ENCODE measurements around the gene CENPS. TPM values are rescaled to one million over a fixed set of nuclear protein-coding genes. Genes with fewer than 3 reads are reported as not detected.

The CENPS gene
- total and polyA plus RNA-seq, 9 of the 15 experiments (the other 6 are each of a cell fraction or from before 2014, with no cell fraction given): 10.2 to 36.0 (median 26.0) TPM

DNA sequence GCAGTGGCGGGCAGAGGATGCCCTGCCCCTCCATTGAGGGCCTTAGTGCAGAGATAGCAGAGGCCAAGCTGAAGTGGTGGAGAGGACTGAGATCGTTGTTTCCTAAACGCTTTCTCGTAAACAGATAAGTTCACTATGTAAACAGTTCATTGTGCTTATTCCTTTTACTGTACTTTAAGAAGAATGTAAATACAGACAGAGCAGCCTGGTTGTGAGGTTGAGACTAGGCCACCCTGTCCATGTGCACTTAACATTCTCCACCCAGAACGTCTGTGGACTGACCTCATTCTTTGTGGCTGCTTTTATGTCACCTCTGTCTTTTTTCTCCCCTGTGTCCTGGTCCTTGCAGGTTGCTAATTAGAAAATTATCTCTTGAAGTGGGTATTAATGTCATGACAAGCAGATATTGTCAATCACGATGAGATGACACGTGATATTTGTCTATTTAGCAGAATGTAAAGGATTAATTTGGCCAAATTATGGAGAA lies 8.5 kb downstream of the CENPS start (continued):
- TF ChIP-seq, protein P1, sequence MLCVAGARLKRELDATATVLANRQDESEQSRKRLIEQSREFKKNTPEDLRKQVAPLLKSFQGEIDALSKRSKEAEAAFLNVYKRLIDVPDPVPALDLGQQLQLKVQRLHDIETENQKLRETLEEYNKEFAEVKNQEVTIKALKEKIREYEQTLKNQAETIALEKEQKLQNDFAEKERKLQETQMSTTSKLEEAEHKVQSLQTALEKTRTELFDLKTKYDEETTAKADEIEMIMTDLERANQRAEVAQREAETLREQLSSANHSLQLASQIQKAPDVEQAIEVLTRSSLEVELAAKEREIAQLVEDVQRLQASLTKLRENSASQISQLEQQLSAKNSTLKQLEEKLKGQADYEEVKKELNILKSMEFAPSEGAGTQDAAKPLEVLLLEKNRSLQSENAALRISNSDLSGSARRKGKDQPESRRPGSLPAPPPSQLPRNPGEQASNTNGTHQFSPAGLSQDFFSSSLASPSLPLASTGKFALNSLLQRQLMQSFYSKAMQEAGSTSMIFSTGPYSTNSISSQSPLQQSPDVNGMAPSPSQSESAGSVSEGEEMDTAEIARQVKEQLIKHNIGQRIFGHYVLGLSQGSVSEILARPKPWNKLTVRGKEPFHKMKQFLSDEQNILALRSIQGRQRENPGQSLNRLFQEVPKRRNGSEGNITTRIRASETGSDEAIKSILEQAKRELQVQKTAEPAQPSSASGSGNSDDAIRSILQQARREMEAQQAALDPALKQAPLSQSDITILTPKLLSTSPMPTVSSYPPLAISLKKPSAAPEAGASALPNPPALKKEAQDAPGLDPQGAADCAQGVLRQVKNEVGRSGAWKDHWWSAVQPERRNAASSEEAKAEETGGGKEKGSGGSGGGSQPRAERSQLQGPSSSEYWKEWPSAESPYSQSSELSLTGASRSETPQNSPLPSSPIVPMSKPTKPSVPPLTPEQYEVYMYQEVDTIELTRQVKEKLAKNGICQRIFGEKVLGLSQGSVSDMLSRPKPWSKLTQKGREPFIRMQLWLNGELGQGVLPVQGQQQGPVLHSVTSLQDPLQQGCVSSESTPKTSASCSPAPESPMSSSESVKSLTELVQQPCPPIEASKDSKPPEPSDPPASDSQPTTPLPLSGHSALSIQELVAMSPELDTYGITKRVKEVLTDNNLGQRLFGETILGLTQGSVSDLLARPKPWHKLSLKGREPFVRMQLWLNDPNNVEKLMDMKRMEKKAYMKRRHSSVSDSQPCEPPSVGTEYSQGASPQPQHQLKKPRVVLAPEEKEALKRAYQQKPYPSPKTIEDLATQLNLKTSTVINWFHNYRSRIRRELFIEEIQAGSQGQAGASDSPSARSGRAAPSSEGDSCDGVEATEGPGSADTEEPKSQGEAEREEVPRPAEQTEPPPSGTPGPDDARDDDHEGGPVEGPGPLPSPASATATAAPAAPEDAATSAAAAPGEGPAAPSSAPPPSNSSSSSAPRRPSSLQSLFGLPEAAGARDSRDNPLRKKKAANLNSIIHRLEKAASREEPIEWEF (CRISPR knock-in tag; IDR thresholded peaks at IDR 0.05): no peak
- TF ChIP-seq SIN3A (IDR thresholded peaks at IDR 0.05; ENCODE audit: borderline replicate concordance in 2 of 2, control insufficient read depth in 1 of 2, low read depth in 2 of 2, low read length in 2 of 2): no peak
- TF ChIP-seq ZNF239 (CRISPR knock-in tag; IDR thresholded peaks at IDR 0.05): no peak
- TF ChIP-seq ZNF217 (CRISPR knock-in tag; IDR thresholded peaks at IDR 0.05): no peak
- TF ChIP-seq HCFC1 (IDR thresholded peaks at IDR 0.05; ENCODE audit: low read depth, low read length): no peak
- TF ChIP-seq, protein P2, sequence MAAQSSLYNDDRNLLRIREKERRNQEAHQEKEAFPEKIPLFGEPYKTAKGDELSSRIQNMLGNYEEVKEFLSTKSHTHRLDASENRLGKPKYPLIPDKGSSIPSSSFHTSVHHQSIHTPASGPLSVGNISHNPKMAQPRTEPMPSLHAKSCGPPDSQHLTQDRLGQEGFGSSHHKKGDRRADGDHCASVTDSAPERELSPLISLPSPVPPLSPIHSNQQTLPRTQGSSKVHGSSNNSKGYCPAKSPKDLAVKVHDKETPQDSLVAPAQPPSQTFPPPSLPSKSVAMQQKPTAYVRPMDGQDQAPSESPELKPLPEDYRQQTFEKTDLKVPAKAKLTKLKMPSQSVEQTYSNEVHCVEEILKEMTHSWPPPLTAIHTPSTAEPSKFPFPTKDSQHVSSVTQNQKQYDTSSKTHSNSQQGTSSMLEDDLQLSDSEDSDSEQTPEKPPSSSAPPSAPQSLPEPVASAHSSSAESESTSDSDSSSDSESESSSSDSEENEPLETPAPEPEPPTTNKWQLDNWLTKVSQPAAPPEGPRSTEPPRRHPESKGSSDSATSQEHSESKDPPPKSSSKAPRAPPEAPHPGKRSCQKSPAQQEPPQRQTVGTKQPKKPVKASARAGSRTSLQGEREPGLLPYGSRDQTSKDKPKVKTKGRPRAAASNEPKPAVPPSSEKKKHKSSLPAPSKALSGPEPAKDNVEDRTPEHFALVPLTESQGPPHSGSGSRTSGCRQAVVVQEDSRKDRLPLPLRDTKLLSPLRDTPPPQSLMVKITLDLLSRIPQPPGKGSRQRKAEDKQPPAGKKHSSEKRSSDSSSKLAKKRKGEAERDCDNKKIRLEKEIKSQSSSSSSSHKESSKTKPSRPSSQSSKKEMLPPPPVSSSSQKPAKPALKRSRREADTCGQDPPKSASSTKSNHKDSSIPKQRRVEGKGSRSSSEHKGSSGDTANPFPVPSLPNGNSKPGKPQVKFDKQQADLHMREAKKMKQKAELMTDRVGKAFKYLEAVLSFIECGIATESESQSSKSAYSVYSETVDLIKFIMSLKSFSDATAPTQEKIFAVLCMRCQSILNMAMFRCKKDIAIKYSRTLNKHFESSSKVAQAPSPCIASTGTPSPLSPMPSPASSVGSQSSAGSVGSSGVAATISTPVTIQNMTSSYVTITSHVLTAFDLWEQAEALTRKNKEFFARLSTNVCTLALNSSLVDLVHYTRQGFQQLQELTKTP (IDR thresholded peaks at IDR 0.05; ENCODE audit: low read depth in 1 of 2, partially characterized antibody in 2 of 2): peak in 1 of 2 experiments; percentile 87
- no peak for TF ChIP-seq MYNN (IDR thresholded peaks at IDR 0.05)
- TF ChIP-seq MYNN (CRISPR knock-in tag; IDR thresholded peaks at IDR 0.05): no peak
- TF ChIP-seq, protein P3, sequence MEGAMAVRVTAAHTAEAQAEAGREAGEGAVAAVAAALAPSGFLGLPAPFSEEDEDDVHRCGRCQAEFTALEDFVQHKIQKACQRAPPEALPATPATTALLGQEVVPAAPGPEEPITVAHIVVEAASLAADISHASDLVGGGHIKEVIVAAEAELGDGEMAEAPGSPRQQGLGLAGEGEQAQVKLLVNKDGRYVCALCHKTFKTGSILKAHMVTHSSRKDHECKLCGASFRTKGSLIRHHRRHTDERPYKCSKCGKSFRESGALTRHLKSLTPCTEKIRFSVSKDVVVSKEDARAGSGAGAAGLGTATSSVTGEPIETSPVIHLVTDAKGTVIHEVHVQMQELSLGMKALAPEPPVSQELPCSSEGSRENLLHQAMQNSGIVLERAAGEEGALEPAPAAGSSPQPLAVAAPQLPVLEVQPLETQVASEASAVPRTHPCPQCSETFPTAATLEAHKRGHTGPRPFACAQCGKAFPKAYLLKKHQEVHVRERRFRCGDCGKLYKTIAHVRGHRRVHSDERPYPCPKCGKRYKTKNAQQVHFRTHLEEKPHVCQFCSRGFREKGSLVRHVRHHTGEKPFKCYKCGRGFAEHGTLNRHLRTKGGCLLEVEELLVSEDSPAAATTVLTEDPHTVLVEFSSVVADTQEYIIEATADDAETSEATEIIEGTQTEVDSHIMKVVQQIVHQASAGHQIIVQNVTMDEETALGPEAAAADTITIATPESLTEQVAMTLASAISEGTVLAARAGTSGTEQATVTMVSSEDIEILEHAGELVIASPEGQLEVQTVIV (CRISPR knock-in tag; IDR thresholded peaks at IDR 0.05; ENCODE audit: borderline replicate concordance): no peak
- peak; percentile 74 for TF ChIP-seq ZNF316 (IDR thresholded peaks at IDR 0.05)
- TF ChIP-seq, protein P4, sequence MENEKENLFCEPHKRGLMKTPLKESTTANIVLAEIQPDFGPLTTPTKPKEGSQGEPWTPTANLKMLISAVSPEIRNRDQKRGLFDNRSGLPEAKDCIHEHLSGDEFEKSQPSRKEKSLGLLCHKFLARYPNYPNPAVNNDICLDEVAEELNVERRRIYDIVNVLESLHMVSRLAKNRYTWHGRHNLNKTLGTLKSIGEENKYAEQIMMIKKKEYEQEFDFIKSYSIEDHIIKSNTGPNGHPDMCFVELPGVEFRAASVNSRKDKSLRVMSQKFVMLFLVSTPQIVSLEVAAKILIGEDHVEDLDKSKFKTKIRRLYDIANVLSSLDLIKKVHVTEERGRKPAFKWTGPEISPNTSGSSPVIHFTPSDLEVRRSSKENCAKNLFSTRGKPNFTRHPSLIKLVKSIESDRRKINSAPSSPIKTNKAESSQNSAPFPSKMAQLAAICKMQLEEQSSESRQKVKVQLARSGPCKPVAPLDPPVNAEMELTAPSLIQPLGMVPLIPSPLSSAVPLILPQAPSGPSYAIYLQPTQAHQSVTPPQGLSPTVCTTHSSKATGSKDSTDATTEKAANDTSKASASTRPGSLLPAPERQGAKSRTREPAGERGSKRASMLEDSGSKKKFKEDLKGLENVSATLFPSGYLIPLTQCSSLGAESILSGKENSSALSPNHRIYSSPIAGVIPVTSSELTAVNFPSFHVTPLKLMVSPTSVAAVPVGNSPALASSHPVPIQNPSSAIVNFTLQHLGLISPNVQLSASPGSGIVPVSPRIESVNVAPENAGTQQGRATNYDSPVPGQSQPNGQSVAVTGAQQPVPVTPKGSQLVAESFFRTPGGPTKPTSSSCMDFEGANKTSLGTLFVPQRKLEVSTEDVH (IDR thresholded peaks at IDR 0.05; ENCODE audit: low read depth, partially characterized antibody): no peak
- no peak for TF ChIP-seq ZNF764 (CRISPR knock-in tag; IDR thresholded peaks at IDR 0.05; ENCODE audit: low read depth)

Measured in K562 (cell line).